HG02943 (cell line): ENCODE data around the gene KDM7A.

Source experiments
- ATAC-seq: cut with Tn5 transposase; IDR thresholded peaks from one replicate; pipeline ENCODE4 v1.9.1; 2021; ENCODE audit warnings: mild to moderate bottlenecking, low read depth, moderate library complexity; ENCODE audit not compliant: unreplicated experiment

The KDM7A gene

DNA sequence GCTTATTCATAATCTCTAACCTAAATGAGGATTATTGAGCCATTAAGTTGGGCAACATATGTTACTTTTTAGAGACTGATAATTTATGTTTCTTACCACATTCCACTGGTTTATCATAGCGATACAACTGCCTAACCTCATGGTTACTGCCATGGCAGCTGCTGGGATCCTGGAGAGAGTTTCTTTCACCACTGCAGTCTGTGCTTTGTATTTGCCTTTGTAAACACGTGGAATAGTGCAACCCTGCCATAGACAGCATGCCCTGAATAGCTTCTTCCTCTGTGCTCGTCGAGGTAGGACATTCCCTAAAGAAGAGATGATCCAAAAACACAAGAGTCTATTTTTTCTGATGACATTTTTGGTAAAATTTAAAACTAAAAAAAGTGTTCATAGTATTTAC lies 80.3 kb downstream of the KDM7A start:
- no peak for ATAC-seq

DNA sequence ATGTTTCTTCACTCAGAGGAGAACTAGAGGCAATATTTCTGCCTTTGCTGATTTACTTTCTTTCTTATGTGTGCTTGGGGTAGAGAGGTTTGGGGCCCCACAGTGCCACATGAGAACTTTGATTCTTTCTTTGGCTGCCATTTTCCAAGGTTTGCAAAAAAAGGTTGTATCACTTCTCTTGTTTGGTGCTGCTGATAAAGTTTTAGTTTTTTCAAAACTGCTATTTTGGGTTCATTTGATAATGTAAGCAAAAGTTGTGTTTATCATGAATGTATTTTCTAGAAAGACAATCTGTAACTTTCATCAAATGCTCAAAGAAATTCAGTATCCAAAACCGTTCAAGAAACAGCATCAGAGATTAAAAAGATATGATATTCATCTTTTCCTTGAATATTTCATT lies 83.4 kb downstream of the KDM7A start:
- no peak for ATAC-seq

DNA sequence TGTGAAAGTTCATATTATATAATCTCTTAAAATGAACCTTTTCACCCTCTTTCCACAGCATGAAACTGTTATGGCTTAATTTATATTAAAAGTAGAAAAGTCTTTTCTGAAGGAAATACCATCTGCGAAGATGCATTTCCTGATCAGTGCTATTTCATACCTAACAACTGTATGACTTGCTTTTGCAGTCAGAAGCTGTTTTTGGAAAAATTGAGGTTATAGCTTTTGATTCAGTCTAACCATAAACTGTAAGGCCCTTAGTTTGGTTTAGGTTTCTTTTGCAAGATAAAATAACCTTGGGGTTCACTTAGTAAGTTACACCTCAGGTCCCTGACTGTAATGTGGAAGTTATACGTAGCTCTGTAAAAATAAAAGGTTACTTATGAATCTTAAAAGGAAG lies 91.3 kb downstream of the KDM7A start:
- ATAC-seq = no peak

DNA sequence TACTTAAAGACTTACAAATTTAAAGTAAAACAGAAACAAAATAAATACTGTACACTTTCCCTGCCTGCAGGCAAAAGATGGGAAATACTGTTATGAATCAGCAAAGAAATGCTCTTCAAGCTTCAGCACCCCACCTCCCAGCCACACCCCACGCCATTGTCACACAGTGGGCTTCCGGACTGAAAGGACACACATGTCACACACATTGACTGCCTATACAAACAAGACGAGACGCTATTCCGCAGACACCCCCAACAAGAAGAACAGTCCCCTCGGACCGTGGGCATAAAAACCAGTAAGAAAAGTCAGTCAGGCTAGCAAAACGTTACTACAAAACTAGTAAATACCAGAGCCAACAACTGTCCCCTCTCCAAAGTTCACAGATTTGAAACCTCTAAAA lies 91.8 kb downstream of the KDM7A start:
- ATAC-seq = no peak

DNA sequence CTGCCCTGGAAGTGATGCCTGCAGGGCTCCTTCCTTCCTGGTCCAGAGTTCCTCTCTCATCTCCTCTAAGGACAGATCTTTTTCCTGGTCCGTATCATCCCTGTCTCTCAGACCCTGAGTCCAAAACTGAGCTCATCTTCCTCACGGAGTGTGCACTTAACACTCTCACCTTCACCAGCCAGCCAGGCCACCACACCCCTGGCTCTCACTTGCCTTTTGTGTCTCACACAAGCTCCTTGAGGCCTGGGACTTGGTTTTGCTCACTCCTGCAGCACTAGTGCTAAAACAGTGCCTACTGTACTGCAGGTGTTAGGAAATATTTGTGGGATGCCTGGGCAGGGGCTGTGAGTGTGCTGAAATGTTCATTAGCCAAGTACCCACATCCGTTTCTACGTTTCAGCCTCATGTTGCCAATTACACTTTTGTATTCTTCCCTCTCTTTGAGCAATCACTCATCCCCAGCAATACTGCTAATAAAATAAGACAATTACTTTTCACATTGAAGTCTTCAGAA lies 92.6 kb downstream of the KDM7A start:
- no peak for ATAC-seq

DNA sequence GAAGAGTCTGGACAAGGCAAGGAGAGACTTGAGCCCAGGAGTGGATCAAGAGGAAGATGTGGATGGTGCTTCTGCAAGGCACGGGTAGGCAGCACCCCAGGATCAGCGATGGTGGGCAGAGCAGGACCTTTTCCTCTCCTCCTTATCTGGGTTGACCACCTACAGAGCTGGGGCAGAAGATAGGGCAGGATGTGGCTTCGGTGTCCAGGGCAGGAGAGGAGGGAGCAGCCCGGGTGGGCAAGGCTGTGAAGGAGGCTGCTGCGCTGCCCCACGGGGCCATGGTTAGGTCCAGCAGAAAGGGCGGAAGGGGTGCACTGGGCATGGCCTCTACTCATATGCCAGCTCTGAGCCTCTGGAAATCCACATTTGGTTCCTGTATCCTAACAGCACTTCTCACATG lies 94.0 kb downstream of the KDM7A start:
- ATAC-seq = no peak

DNA sequence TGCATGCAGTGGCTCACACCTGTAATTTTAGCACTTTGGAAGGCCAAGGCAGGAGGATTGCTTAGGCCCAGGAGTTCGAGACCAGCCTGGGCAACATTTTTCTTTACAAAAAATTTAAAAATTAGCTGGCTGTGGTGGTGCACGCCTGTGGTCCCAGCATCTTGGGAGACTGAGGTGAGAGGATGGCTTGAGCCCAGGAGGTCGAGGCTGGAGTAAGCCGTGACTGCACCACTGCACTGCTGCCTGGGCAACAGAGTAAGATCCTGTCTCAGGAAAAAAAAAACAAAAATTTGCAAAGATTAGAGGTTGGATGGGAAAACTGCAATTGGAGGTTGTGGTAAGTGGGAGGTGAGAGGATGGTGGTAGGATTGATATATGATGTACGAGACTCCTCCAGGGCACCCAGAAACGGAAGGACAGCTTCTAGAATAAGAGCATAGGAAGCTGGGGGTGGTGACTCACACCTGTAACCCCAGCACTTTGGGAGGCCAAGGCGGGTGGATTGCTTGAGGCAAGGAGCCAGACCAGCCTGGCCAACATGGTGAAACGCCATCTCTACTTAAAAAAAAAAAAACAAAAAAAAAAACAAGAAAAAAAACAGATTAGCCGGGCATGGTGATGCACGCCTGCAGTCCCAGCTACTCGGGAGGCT lies 94.9 kb downstream of the KDM7A start:
- no peak for ATAC-seq

DNA sequence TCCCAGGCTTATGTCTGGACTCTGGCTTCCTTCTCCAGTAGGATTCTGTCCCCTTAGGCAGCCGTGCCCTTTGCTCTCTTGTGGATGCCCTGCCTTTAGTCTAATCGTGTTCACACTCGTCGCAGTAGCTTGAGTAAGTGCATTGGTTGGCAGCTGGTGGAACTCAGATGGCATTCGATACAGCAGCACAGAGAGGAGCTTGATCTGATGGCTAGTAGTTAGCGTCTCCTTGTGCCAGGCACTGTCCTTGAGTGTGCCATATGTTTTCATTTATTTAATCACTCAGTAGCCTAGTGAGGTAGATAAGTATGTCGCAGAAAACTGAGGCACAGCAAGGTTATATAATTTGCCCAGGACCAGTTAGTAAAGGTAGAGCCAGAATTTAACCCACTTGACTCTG lies 95.9 kb downstream of the KDM7A start:
- no peak for ATAC-seq

DNA sequence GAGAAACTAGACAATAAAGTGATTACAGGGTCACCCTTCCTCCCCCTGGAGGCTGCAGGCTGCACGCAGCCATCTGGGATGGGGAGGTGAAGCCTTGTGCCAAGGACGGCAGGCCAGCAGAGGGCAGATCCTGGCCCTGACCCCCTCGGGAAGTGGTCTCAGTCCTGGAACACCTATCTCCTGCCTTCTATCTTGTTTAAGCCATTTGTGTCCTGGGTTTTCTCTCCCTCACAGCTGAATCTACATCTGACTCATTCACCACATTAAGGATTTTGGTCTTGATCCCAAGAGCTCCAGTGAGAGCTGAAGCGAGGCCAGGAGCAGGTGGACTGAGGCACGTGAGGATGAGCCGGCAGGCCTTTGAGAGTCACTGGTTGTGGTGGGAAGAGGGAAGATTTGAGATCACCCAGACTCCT lies 97.7 kb downstream of the KDM7A start:
- no peak for ATAC-seq

DNA sequence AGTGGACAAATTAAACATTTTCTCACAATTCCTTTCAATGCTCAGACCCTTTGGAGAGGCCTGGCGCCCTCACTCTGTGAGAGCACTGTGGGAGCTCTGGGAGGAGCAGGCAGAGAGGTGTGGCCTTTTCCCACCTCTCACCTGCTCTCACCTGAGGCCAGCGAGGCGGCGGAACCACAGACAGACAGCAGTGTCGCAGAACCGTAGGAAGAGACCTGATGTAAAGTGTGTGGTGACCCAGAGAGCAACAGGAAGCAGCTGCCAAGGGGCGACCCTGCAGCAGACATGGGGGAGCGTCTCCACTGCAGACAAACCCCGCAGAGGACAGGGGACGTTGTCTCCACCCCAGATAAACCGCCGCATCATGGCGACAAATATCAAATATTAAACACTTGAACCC lies 98.4 kb downstream of the KDM7A start:
- ATAC-seq = no peak

DNA sequence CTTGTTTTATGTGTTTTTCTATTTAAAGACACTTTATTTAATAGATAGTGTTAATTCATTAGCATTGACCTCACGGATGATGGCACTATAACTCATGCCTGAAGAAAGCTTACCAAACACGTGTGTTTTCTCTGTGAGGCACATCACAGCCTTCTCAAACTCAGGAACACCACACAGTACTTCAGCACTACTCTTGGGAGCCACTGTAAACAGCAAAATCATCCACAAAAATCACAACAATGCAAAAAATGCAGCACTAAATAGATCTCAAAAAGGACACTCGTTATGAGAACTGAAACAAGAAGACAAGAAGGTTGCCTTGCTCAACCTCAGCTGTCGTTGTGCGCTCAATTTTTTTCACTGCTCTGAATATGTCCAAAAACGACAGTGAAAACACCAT lies 102.0 kb downstream of the KDM7A start:
- ATAC-seq = no peak

DNA sequence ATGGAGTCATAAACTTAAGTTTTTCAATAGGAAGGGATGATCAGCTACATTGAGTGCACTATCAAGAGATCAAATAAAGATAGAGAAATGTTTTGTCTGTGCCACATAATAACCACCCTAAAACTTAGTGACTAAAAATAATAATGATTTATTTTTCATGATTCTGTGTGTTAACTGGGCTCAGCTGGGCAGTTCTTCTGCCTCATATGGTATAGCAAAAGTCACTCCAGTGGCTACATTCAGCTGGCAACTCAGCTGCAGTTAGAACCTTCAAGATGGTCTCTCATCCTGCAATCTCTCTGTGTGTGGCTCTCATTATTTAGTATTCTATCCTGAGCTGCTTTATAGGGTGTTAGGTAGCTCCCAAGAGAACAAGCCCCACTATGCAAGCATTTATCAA lies 106.2 kb downstream of the KDM7A start:
- ATAC-seq = no peak

DNA sequence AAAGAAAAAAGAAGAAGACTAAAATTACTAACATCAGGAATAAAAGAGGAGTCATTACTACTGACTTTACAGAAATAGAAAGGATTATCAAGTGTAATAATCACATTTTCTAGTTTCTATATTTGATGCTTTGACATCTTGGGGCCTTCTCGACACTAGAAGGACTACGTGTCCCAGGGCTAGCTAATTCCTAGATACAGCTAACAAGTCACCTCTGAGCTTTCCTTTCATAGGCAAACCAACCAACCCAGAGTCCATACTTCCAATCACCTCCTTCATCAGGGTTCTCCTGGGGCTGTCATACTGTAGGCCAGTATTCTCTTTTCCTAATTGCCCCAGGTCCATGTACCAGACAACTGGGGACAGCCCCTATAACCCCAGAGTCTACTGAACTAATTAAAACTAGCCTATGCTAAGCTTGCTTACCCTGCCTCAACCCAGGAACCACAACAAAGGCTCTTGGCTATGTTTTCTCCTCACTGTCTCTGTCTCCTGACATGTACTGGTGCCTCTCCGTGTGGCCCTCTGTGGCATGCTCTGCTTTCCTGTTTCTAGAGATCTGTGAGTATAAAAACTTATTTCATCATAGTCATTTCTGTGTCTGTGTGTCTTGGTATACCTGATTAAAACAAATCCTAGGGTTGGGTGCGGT lies 107.4 kb downstream of the KDM7A start:
- no peak for ATAC-seq

DNA sequence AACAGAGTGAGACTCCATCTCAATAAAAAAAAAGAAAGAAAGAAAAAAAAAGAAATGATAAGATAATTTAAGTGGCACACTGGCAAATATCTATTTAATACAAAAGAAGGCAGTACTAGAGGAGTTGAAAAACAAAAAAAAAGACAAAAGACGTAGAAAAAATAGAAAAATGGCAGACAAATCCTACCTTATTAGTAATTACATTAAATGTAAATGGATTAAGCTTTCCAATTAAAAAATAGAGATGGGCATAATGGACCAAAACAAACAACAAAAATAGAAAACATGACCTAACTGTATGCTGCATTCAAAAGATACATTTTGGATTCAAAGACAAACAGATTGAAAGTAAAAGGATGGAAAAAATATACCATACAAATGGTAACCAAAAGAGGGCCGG lies 108.8 kb downstream of the KDM7A start:
- ATAC-seq = no peak

DNA sequence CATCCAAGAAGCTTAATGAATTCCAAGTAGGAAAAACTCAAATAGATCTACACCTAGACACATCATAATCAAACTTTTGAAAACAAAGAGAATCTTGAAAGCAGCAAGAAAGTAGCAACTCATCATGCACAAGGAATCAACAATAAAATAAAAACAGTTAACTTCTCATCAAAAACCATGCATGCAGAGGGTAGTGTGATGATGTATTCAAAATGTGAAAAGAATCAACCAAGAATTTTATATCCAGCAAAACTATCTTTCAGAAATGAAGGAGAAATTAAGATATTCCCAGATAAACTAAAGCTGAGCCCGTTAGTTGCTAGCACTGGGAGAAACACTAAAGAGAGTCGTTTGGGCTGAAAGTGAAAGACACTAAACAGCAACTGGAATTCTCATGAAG lies 109.7 kb downstream of the KDM7A start:
- ATAC-seq = no peak

DNA sequence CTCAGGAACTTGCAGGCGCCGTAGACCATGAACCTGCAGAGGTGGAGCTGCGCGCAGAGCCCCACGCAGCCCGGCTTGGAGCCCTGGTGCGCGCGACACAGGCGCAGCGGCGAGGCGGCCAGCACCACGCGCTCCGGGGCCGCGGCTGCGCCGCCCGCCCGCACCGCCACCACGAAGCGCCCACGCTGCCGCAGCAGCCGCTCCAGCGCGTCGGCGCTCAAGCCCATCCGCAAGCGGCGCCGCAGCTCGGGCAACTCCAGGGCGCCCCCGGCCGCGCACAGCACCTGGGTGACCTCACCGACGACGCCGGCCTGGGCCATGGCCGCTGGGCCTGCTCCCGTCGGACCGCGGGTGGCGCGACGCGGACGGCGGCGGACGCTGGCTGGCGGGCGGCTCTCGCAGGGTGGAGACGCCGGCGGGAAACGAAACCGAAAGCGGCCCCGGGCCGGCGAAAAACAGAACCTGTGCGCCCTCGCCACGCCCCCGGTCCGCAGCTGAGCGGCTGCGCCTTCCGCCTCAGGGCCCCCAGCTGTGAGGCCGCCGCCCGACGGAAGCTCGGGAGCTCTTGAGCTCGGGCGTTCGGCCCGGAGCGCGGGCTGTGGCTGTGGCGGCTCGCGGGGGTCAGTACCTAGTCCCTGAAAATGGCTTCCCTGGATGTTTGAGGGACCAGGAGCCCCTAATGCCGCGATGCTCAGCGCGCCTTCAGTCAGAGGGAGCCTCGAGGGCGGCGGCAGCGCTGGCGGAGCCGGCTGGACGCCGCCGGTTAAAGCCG lies 114.1 kb downstream of the KDM7A start, which contains the start of gene PARP12:
Gene PARP12, minus strand, starts transcription at position 424 of the 772 bp plus-strand sequence. Its CDS starts 104 bp downstream, at position 320.
- peak; percentile 86 for ATAC-seq

DNA sequence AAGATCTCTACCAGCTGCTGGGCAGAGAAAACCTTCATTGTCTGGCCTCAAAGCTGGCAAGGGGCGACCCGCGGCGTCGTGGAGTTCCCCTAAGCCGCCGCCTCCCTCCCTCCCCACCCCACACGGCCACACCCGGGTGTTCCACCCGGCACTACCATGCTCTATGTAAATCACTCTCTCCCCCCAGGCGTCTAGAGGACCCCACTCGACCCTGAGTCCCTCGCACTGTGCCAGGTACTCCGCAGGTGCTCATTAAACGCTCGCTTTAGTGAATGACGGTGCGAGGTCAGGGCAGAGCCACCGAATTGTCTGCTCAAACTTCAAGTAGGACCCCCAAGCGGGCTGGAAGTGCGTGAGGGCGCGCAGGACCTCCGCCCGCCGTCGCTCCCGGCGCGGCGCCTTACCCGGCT lies 114.7 kb downstream of the KDM7A start:
- peak; percentile 47 for ATAC-seq

DNA sequence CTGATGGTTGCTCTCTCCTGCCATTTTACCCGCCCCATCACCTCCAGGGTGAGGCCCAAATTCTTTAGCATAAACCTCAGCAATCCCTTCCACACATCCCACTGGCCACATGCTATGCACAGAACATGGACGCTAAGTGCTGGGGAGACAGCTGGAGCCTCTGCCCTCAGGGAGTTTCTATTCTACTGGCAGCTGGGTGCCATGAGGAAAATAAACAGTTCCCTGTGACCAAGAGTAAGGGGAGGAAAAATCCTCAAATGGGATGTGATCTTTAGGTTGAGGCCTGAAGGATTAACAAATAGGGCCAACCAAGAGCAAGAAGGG lies 115.2 kb downstream of the KDM7A start:
- ATAC-seq = no peak

DNA sequence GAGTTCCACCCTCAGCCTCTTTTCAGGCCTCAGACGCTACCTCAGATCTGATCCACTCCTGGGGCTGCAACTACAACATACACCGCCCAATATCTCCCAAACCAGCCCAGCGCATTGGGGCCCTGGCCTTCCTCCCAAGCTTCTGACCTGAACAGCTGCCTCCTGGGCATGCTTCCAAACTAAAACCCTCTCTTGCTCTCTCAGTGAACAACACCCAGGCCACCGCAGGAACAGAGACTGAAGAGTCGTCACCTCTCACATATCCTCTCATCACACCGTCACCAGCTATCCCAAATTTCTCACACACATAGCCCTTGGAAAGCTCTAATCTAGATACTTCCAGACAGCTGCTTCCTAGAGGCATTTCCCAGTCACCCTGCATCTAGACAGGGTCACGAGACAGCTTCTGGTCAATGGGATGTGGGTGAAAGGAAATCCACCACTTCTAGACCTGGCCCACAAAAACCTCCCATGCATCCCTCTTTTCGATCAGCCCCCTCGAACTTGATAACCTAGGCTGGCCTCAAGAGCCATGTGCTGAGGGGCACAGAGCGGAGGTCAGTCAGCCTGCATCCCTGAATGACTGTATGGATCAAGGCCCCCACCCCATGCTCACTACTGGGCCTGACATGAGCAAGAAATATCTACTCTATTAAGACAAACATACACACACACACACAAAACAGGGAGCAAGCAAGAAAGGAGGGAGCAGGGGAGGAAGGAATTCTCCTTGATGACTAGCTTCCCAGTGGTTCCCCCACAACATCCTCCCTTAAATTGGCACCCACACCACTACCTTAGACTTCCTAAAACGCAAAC lies 115.8 kb downstream of the KDM7A start:
- no peak for ATAC-seq

DNA sequence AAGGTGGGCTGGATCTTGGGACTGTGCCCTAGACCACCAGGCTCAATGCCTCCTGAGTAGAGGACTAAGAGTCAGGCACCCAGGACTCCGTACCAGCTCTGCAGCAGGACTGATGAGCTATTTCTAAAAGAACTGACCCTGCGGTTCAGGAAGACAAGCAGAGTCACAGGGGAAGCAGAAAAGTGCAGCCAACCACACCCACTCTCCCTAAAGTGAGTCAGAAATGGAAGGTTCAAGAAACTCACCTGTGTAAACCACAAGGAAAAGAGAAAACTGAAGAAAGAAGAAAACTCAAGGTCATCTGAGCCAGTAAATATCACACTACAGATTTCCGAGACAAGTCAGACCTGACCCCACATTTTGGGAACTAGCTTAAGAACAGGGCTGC lies 116.5 kb downstream of the KDM7A start:
- ATAC-seq = no peak
